Fibroblast of pulmonary artery (primary cell): ENCODE measurements around the gene ZNF77.

Experiments used
- DNase-seq: peaks from one replicate; pipeline ENCODE4 v3.0.0-alpha.2; 2010; ENCODE audit warnings: low read depth
- H3K4me3 ChIP-seq: replicated peaks from 2 replicates; pipeline ENCODE4 v1.5.1; 2011; ENCODE audit warnings: low read depth, mild to moderate bottlenecking, control low read depth, low read length, moderate library complexity
- TF ChIP-seq, protein P1 (sequence below): IDR thresholded peaks from 2 replicates; pipeline ENCODE4 v1.5.1; 2011; ENCODE audit warnings: mild to moderate bottlenecking, control low read depth, low read length, inconsistent platforms; ENCODE audit errors: missing control alignments

Gene ZNF77

DNA sequence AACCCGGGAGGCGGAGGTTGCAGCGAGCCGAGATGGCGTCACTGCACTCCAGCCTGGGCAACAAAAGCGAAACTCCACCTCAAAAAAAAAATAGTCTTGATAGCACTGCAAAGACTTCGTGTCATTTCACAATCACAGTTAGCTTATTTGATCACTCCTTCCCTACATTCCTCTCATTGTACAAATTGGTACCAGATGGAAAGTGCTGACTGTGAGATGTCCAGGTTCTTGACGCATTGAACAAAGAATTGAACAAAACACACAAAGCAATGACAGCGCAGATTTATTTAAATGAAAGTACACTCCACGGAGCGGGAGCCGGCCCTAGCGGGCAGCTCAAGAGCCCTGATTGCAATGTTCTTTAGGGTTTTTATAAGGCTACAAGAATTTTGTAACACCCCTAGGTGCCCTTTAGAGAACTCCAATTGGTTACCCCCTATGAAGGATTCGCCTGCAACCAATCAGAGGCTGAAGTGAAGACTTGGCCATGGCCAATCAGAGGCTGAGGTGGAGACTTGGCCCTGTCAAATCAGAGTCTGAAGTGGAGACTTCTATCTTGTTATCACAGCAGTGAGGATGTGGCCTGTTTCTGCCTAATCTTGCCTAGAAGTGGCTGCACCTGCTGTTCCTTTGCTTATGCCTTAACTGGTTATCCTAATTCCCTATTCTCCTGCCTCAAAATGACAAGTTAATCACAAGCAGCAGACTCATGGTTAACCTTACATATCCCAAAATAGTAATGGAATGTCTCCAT lies 60.9 kb downstream of the ZNF77 start:
- TF ChIP-seq, protein P1, sequence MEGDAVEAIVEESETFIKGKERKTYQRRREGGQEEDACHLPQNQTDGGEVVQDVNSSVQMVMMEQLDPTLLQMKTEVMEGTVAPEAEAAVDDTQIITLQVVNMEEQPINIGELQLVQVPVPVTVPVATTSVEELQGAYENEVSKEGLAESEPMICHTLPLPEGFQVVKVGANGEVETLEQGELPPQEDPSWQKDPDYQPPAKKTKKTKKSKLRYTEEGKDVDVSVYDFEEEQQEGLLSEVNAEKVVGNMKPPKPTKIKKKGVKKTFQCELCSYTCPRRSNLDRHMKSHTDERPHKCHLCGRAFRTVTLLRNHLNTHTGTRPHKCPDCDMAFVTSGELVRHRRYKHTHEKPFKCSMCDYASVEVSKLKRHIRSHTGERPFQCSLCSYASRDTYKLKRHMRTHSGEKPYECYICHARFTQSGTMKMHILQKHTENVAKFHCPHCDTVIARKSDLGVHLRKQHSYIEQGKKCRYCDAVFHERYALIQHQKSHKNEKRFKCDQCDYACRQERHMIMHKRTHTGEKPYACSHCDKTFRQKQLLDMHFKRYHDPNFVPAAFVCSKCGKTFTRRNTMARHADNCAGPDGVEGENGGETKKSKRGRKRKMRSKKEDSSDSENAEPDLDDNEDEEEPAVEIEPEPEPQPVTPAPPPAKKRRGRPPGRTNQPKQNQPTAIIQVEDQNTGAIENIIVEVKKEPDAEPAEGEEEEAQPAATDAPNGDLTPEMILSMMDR = no peak
- H3K4me3 ChIP-seq = no peak overlapping the region
- DNase-seq = no peak
